Neural progenitor cell (in vitro differentiated cells): ENCODE results near the gene TMEM225B.

ENCODE experiments used
- EZH2 ChIP-seq: fragments of 200-600 bp; sonication (generic); IDR thresholded peaks from 2 replicates; pipeline ENCODE4 v1.6.1; 2017; ENCODE audit warnings: antibody characterized with exemption, mild to moderate bottlenecking, moderate library complexity
- EZH2phosphoT487 ChIP-seq: fragments of 200-600 bp; sonication (generic); IDR thresholded peaks from 2 replicates; pipeline ENCODE4 v1.6.1; 2017; ENCODE audit warnings: antibody characterized with exemption
- TF ChIP-seq, protein P1 (sequence below): fragments of 200-600 bp; sonication (generic); IDR thresholded peaks from 2 replicates; pipeline ENCODE4 v1.5.1; 2017; ENCODE audit warnings: antibody characterized with exemption, mild to moderate bottlenecking

- no peak for TF ChIP-seq EZH2
- TF ChIP-seq, protein P1, sequence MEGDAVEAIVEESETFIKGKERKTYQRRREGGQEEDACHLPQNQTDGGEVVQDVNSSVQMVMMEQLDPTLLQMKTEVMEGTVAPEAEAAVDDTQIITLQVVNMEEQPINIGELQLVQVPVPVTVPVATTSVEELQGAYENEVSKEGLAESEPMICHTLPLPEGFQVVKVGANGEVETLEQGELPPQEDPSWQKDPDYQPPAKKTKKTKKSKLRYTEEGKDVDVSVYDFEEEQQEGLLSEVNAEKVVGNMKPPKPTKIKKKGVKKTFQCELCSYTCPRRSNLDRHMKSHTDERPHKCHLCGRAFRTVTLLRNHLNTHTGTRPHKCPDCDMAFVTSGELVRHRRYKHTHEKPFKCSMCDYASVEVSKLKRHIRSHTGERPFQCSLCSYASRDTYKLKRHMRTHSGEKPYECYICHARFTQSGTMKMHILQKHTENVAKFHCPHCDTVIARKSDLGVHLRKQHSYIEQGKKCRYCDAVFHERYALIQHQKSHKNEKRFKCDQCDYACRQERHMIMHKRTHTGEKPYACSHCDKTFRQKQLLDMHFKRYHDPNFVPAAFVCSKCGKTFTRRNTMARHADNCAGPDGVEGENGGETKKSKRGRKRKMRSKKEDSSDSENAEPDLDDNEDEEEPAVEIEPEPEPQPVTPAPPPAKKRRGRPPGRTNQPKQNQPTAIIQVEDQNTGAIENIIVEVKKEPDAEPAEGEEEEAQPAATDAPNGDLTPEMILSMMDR = no peak
- TF ChIP-seq EZH2phosphoT487 = no peak
Observed at GRCh38 chr7:99605527-99605926, 7.5 kb downstream of the TMEM225B start.
